Upper lobe of left lung (tissue), 6 donors: ENCODE measurements around the gene CAPN7. TPM values are rescaled to one million over a fixed set of nuclear protein-coding genes. Genes with fewer than 3 reads are reported as not detected.

Source experiments
- ATAC-seq, 2 donors: fragments of 200-7000 bp; cut with Tn5 transposase; one replicate each; pipeline ENCODE4 v1.9.1; 2022; ENCODE audit warnings: mild to moderate bottlenecking in 2 of 2, moderate library complexity in 2 of 2; ENCODE audit not compliant: low FRiP score in 2 of 2
- DNase-seq, 2 donors: peaks; one replicate each; pipeline ENCODE4 v3.0.0-alpha.2; 2019 to 2020
- H3K27ac ChIP-seq, 4 donors: fragments of 200-600 bp; sonication (generic); one replicate each; pipeline ENCODE4 v1.5.1; 2016 to 2019
- H3K27me3 ChIP-seq, 4 donors: fragments of 200-600 bp; sonication (generic); one replicate each; pipeline ENCODE4 v1.5.1; 2017 to 2019
- H3K36me3 ChIP-seq, 4 donors: fragments of 200-600 bp; sonication (generic); one replicate each; pipeline ENCODE4 v1.5.1; 2016 to 2019
- H3K4me1 ChIP-seq, 4 donors: fragments of 200-600 bp; sonication (generic); one replicate each; pipeline ENCODE4 v1.5.1; 2018 to 2019
- H3K4me3 ChIP-seq, 4 donors: fragments of 200-600 bp; sonication (generic); one replicate each; pipeline ENCODE4 v1.5.1; 2017 to 2019; ENCODE audit warnings: mild to moderate bottlenecking in 2 of 4, moderate library complexity in 1 of 4
- H3K9me3 ChIP-seq, 4 donors: fragments of 200-600 bp; sonication (generic); one replicate each; pipeline ENCODE4 v1.5.1; 2018 to 2019
- EP300 ChIP-seq, 4 donors: sonication (generic); formaldehyde crosslinking; IDR thresholded peaks; one replicate each; pipeline ENCODE4 v1.5.1; 2017; ENCODE audit warnings: antibody characterized with exemption in 4 of 4, control low read depth in 2 of 4
- POLR2A ChIP-seq, 4 donors: fragments of 450-650 bp; IDR thresholded peaks; one replicate each; pipeline ENCODE4 v1.5.1; 2016 to 2017; ENCODE audit warnings: antibody characterized with exemption in 4 of 4, mild to moderate bottlenecking in 2 of 4
- POLR2AphosphoS5 ChIP-seq, 2 donors: sonication (generic); formaldehyde crosslinking; IDR thresholded peaks; one replicate each; pipeline ENCODE4 v1.5.1; 2017; ENCODE audit warnings: antibody characterized with exemption in 2 of 2
- WGBS, 2 donors: methylation state at CpG; one replicate each; pipeline ENCODE4 v1.1.5; 2017 to 2018; 5-methylcytosine and 5-hydroxymethylcytosine counted together
- total RNA-seq, 6 donors: library from RNA; depleted of rRNA in 4 of 6; stranded (reverse); fragments of >200 nt in 4 of 6; gene quantifications; one replicate each; pipeline versions ENCODE4 v1.1.0 to v1.2.1, GENCODE V29; 2016 to 2021
- TF ChIP-seq, protein P1 (sequence below), 6 experiments: fragments of 450-650 bp in 4 of 6; fragments of 200-600 bp in 2 of 6; sonication (generic) in 2 of 6; IDR thresholded peaks; one replicate each; pipeline ENCODE4 v1.5.1; 2016 to 2019; ENCODE audit warnings: antibody characterized with exemption in 6 of 6
- donor health status: DM: no; HTN: no; CAD: no; lungs with moderate emphysema.
- donor health status: DM: no; HTN: yes; CAD: no; lungs with severe emphysema.

CAPN7 gene
- total RNA-seq, 6 donors from 2014 or later = 42.3 to 119 (median 46.2) TPM

DNA sequence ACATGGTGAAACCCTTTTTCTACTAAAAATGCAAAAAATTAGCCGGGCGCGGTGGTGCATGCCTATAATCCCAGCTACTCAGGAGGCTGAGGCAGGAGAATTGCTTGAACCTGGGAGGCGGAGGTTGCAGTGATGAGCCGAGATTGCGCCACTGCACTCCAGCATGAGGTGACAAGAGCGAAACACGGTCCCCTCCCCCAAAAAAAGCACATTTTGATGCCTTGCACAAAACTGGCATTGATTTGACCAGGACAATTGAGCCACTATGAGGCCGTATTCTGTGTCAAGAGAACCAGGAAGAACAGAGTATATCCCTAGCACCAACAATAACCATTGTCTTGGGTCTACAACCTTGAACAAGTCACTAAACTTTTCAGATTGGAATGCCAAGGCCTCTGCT lies 75.8 kb downstream of the CAPN7 start:
- TF ChIP-seq, protein P1, sequence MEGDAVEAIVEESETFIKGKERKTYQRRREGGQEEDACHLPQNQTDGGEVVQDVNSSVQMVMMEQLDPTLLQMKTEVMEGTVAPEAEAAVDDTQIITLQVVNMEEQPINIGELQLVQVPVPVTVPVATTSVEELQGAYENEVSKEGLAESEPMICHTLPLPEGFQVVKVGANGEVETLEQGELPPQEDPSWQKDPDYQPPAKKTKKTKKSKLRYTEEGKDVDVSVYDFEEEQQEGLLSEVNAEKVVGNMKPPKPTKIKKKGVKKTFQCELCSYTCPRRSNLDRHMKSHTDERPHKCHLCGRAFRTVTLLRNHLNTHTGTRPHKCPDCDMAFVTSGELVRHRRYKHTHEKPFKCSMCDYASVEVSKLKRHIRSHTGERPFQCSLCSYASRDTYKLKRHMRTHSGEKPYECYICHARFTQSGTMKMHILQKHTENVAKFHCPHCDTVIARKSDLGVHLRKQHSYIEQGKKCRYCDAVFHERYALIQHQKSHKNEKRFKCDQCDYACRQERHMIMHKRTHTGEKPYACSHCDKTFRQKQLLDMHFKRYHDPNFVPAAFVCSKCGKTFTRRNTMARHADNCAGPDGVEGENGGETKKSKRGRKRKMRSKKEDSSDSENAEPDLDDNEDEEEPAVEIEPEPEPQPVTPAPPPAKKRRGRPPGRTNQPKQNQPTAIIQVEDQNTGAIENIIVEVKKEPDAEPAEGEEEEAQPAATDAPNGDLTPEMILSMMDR (IDR thresholded peaks at IDR 0.05) = no peak
- TF ChIP-seq EP300 (IDR thresholded peaks at IDR 0.05) = no peak
- TF ChIP-seq POLR2AphosphoS5 (IDR thresholded peaks at IDR 0.05) = no peak
- no peak for TF ChIP-seq POLR2A (IDR thresholded peaks at IDR 0.05)
- Histone ChIP-seq H3K36me3 (peaks cover 0 to 3% (median 1%) of the 10 kb centered on the region in 4 donors), H3K4me1 (peaks cover 14 to 67% (median 39%) of the 10 kb centered on the region in 4 donors), H3K27me3 (no peaks in the 10 kb centered on the region), H3K4me3 (no peak overlapping the region), H3K27ac (no peak overlapping the region), H3K9me3 (no peaks in the 10 kb centered on the region)
- ATAC-seq (no peak), DNase-seq (no peak)
- WGBS, 2 donors = 85 to 94% methylated on average over 9 of the region's 9 CpGs

DNA sequence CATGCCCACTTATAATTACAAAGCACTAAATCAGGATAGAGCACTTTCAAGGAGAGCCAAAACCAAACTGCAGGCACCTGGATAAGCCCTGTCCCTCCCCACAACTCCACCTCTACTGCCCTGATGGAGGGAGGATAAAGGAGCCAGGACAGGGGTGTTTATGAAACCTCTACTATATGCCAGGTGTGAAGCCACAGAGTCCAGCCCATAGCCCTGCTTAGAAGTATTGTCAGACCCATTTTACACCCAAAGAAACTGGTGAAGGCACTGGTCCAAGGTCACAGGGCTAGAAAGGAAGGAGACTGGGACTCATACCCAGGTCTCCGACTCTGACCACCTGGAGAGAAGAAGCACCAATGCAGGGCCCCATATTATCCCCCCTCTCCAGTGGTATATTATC lies 77.7 kb downstream of the CAPN7 start:
- WGBS, 2 donors = 73 to 100% methylated on average over 1 of the region's 1 CpG
- peaks cover 0 to 3% (median 1%) of the 10 kb centered on the region in 4 donors for H3K36me3 ChIP-seq
- H3K9me3 ChIP-seq = no peaks in the 10 kb centered on the region
- no peak overlapping the region for H3K4me3 ChIP-seq
- peak overlapping the region in 2 of 4 donors; percentile 34 to 51 for H3K27ac ChIP-seq
- ATAC-seq (no peak), DNase-seq (no peak)
- TF ChIP-seq, protein P1 (IDR thresholded peaks at IDR 0.05) = no peak
- no peak for TF ChIP-seq POLR2AphosphoS5 (IDR thresholded peaks at IDR 0.05)
- no peak for TF ChIP-seq POLR2A (IDR thresholded peaks at IDR 0.05)
- no peak for TF ChIP-seq EP300 (IDR thresholded peaks at IDR 0.05)
- no peaks in the 10 kb centered on the region for H3K27me3 ChIP-seq
- H3K4me1 ChIP-seq = peaks cover 31 to 75% (median 54%) of the 10 kb centered on the region in 4 donors

DNA sequence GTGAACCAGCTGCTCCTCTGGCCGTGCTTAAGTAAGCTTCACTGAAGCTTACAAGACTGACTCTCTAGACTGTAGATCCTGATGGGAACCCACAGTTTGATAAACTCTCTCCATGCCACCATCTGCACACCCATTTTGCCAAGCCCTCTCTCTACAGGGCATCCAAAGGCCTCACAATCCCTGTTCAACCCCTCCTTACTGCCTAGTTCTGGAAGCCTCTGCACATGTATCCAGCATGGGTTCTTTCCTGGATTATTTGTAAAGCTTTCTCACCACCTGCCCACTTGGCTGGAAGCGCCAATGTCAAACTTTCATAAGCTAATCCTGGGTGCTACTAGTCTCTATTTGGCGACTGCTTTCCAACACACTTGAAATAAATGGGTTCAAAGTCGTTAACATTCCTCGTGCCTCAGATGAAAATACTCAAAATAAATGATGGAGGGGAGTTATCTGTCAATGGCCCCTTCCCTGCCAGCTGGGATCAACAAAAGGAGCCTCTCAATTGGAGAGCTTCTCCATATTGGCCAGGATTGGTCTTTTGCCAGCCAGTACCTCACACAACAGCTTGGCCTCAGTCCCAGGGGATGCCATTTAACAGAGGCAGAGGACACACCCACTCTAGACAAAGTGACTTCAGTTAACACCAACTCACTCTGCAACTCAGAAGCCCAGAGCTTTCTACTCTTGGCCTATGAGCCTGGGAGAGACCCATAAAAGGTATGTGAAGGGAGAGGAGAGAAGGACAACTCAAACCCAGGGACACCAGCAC lies 78.3 kb downstream of the CAPN7 start:
- peak in 1 of 2 donors; percentile 67 for DNase-seq
- no peak for ATAC-seq
- no peaks in the 10 kb centered on the region for H3K9me3 ChIP-seq
- peak overlapping the region in 2 of 4 donors; percentile 34 to 51 for H3K27ac ChIP-seq
- 59 to 63% methylated on average over 5 of the region's 5 CpGs for WGBS, 2 donors
- H3K4me3 ChIP-seq = no peak overlapping the region
- peaks cover 33 to 78% (median 59%) of the 10 kb centered on the region in 4 donors for H3K4me1 ChIP-seq
- TF ChIP-seq POLR2A (IDR thresholded peaks at IDR 0.05) (no peak), EP300 (IDR thresholded peaks at IDR 0.05) (no peak), POLR2AphosphoS5 (IDR thresholded peaks at IDR 0.05) (no peak)
- TF ChIP-seq, protein P1 (IDR thresholded peaks at IDR 0.05) = no peak
- H3K36me3 ChIP-seq = peaks cover 0 to 3% (median 1%) of the 10 kb centered on the region in 4 donors
- H3K27me3 ChIP-seq = no peaks in the 10 kb centered on the region

DNA sequence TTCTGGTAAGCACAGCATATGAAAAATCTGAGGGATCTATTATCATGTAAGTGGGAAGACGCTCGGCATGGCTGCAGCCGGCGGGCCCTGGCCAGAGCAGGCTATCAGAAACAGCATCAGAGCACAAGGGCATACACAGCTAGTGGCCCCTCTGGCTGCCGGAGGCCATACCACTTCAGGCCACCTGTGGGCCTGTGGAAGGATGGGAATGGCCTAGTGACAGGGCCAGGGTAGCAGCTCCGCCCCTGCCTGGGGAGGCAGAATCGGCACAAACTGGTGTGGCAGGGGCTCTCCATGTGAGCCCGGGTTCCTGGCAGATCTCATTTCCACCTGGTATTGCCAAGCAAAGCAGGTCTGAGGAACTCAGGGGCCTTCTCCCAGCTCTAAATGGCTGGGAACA lies 80.0 kb downstream of the CAPN7 start:
- H3K36me3 ChIP-seq = peaks cover 0 to 3% (median 1%) of the 10 kb centered on the region in 4 donors
- peak in 1 of 2 donors; percentile 67 for DNase-seq
- H3K4me3 ChIP-seq = no peak overlapping the region
- H3K27me3 ChIP-seq = no peaks in the 10 kb centered on the region
- no peaks in the 10 kb centered on the region for H3K9me3 ChIP-seq
- TF ChIP-seq POLR2A (IDR thresholded peaks at IDR 0.05) (no peak), POLR2AphosphoS5 (IDR thresholded peaks at IDR 0.05) (no peak), EP300 (IDR thresholded peaks at IDR 0.05) (no peak)
- TF ChIP-seq, protein P1 (IDR thresholded peaks at IDR 0.05) = no peak
- peaks cover 44 to 77% (median 64%) of the 10 kb centered on the region in 4 donors for H3K4me1 ChIP-seq
- no peak for ATAC-seq
- H3K27ac ChIP-seq = peak overlapping the region in 3 of 4 donors; percentile 12 to 89 (median 43)
- 63 to 90% methylated on average over 5 to 8 of the region's 8 CpGs for WGBS, 2 donors
